ENCODE measurements around the gene SYNPO2. TPM values are rescaled to one million over a fixed set of nuclear protein-coding genes. Genes with fewer than 3 reads are reported as not detected.

The SYNPO2 gene
- total RNA-seq, 1 experiment from 2014 or later = 0.93 TPM

GRCh38 chr4:118991686-118992085 lies 103.0 kb downstream of the SYNPO2 start:
- no peak for DNase-seq (ENCODE audit: low read depth, low spot score)
- no peaks in the 10 kb centered on the region for H3K9me3 ChIP-seq (ENCODE audit: control insufficient read depth in 1 of 2, insufficient read depth in 1 of 2, low read depth in 1 of 2, low read length in 2 of 2)
- ChIA-PET POLR2A (no interaction called here), RAD21 (ENCODE audit: low non-redundant PET in 1 of 2, low total read pairs in 2 of 2, uncharacterized antibody in 2 of 2, unreplicated experiment in 2 of 2) (no interaction called here), CTCF (no interaction called here)
- H2AFZ ChIP-seq (ENCODE audit: low read depth, low read length, poor library complexity, severe bottlenecking) = no peak overlapping the region
- no TSS peak for BruUV-seq (replicated peaks)
- H3K9ac ChIP-seq (ENCODE audit: low read length) = no peak overlapping the region
- H4K20me1 ChIP-seq (ENCODE audit: insufficient read depth) = no peaks in the 10 kb centered on the region
- no peak overlapping the region for H3K27ac ChIP-seq (ENCODE audit: low read depth, low read length)
- ATAC-seq = no peak
- no peak overlapping the region for H3K4me2 ChIP-seq (ENCODE audit: low read length)
- H3K9me2 ChIP-seq (ENCODE audit: insufficient read depth) = no peaks in the 10 kb centered on the region
- intact Hi-C loops (cut with micrococcal nuclease) = no loop called here
- H3K27me3 ChIP-seq (ENCODE audit: insufficient read depth, low read length) = no peaks in the 10 kb centered on the region
- no peaks in the 10 kb centered on the region for H3K36me3 ChIP-seq (ENCODE audit: control insufficient read depth in 1 of 2, insufficient read depth in 2 of 2, low read length in 2 of 2)
- H3K79me2 ChIP-seq (ENCODE audit: insufficient read depth, low read length) = no peaks in the 10 kb centered on the region
- TF ChIP-seq CBX3 (IDR thresholded peaks at IDR 0.05; ENCODE audit: low read depth) (no peak), TCF7L2 (IDR thresholded peaks at IDR 0.05; ENCODE audit: borderline replicate concordance, extremely low read depth, insufficient read depth, insufficient read length) (no peak), EZH2phosphoT487 (IDR thresholded peaks at IDR 0.05; ENCODE audit: borderline replicate concordance) (no peak), REST (IDR thresholded peaks at IDR 0.05; ENCODE audit: low read depth) (no peak), ZBTB33 (IDR thresholded peaks at IDR 0.05; ENCODE audit: extremely low read depth, insufficient replicate concordance, low read length) (no peak), EZH2 (IDR thresholded peaks at IDR 0.05) (no peak), CEBPB (IDR thresholded peaks at IDR 0.05; ENCODE audit: low read depth) (no peak), JUND (IDR thresholded peaks at IDR 0.05) (no peak), ATF3 (IDR thresholded peaks at IDR 0.05) (no peak), RAD21 (IDR thresholded peaks at IDR 0.05; ENCODE audit: low read depth) (no peak), SRF (IDR thresholded peaks at IDR 0.05; ENCODE audit: low read depth) (no peak), YY1 (IDR thresholded peaks at IDR 0.05; ENCODE audit: extremely low read depth, insufficient replicate concordance, low read depth, low read length) (no peak), SP1 (IDR thresholded peaks at IDR 0.05; ENCODE audit: low read depth) (no peak), SIN3A (IDR thresholded peaks at IDR 0.05; ENCODE audit: low read depth) (no peak), POLR2AphosphoS5 (IDR thresholded peaks at IDR 0.05; ENCODE audit: low read depth, low read length) (no peak), FOSL1 (IDR thresholded peaks at IDR 0.05; ENCODE audit: low read depth) (no peak), MAX (IDR thresholded peaks at IDR 0.05) (no peak), ZFX (IDR thresholded peaks at IDR 0.05) (no peak)
- TF ChIP-seq, protein P1, sequence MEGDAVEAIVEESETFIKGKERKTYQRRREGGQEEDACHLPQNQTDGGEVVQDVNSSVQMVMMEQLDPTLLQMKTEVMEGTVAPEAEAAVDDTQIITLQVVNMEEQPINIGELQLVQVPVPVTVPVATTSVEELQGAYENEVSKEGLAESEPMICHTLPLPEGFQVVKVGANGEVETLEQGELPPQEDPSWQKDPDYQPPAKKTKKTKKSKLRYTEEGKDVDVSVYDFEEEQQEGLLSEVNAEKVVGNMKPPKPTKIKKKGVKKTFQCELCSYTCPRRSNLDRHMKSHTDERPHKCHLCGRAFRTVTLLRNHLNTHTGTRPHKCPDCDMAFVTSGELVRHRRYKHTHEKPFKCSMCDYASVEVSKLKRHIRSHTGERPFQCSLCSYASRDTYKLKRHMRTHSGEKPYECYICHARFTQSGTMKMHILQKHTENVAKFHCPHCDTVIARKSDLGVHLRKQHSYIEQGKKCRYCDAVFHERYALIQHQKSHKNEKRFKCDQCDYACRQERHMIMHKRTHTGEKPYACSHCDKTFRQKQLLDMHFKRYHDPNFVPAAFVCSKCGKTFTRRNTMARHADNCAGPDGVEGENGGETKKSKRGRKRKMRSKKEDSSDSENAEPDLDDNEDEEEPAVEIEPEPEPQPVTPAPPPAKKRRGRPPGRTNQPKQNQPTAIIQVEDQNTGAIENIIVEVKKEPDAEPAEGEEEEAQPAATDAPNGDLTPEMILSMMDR (IDR thresholded peaks at IDR 0.05 in 2 of 3, conservative IDR thresholded peaks at IDR 0.05 in 1 of 3; ENCODE audit: borderline replicate concordance in 1 of 3, insufficient read depth in 1 of 3, low read depth in 2 of 3, low read length in 2 of 3) = no peak
- H3K4me1 ChIP-seq (ENCODE audit: control insufficient read depth in 1 of 2, insufficient read depth in 2 of 2, low read length in 2 of 2) = no peaks in the 10 kb centered on the region
- no peak overlapping the region for H3K4me3 ChIP-seq (replicated peaks in 1 of 2; ENCODE audit: low read depth in 1 of 2, low read length in 2 of 2)
